ENCODE data around the gene FGD1.

- TF ChIP-seq CTCF (IDR thresholded peaks at IDR 0.05), result no peak
- no peak for TF ChIP-seq POLR2A (IDR thresholded peaks at IDR 0.05)
Observed at GRCh38 chrX:54447461-54447860, 48.6 kb downstream of the FGD1 start.
